Erythroblast (primary cell): ENCODE measurements around the gene PSMD13.

Source experiments
- GATA1 ChIP-seq: IDR thresholded peaks from 2 replicates; pipeline ENCODE4 v1.6.1; 2011; ENCODE audit warnings: low read depth, mild to moderate bottlenecking, control low read depth, low read length, moderate library complexity
- POLR2A ChIP-seq: IDR thresholded peaks from 2 replicates; pipeline ENCODE4 v1.6.1; 2011; ENCODE audit warnings: mild to moderate bottlenecking, low read length

GRCh38 chr11:272931-273198, 36.1 kb downstream of the PSMD13 start:
- no peak for TF ChIP-seq POLR2A
- no peak for TF ChIP-seq GATA1
